ENCODE data around the gene GPC5. TPM values are rescaled to one million over a fixed set of nuclear protein-coding genes. Genes with fewer than 3 reads are reported as not detected.

GPC5 gene
- total RNA-seq, 4 donors from 2014 or later, result 0.24 to 30.8 (median 1.8) TPM; not detected in 1

GRCh38 chr13:91592056-91593014 lies 193.9 kb downstream of the GPC5 start:
- no peak for TF ChIP-seq CTCF (IDR thresholded peaks at IDR 0.05)
- TF ChIP-seq POLR2A (IDR thresholded peaks at IDR 0.05), result no peak
- H3K27me3 ChIP-seq, result no peaks in the 10 kb centered on the region
- H3K4me1 ChIP-seq, result no peaks in the 10 kb centered on the region
- no peaks in the 10 kb centered on the region for H3K36me3 ChIP-seq
- H3K9me3 ChIP-seq, result no peaks in the 10 kb centered on the region
- no peak overlapping the region for H3K27ac ChIP-seq
- intact Hi-C loops (cut with DNase I; ENCODE audit: low total_unique reads), result no loop called here
- H3K4me3 ChIP-seq, result no peak overlapping the region
- no peak for DNase-seq

GRCh38 chr13:91593456-91593855 lies 195.0 kb downstream of the GPC5 start:
- Histone ChIP-seq H3K36me3 (no peaks in the 10 kb centered on the region), H3K4me1 (no peaks in the 10 kb centered on the region), H3K9me3 (no peaks in the 10 kb centered on the region), H3K4me3 (no peak overlapping the region), H3K27me3 (no peaks in the 10 kb centered on the region), H3K27ac (no peak overlapping the region)
- intact Hi-C loops (cut with DNase I; ENCODE audit: low total_unique reads), result no loop called here
- DNase-seq, result no peak
- no peak for TF ChIP-seq POLR2A (IDR thresholded peaks at IDR 0.05)
- TF ChIP-seq CTCF (IDR thresholded peaks at IDR 0.05), result no peak

GRCh38 chr13:91594061-91594460 lies 195.6 kb downstream of the GPC5 start:
- Histone ChIP-seq H3K36me3 (no peaks in the 10 kb centered on the region), H3K4me3 (no peak overlapping the region), H3K4me1 (no peaks in the 10 kb centered on the region), H3K9me3 (no peaks in the 10 kb centered on the region), H3K27ac (no peak overlapping the region), H3K27me3 (no peaks in the 10 kb centered on the region)
- intact Hi-C loops (cut with DNase I; ENCODE audit: low total_unique reads), result no loop called here
- TF ChIP-seq CTCF (IDR thresholded peaks at IDR 0.05) (no peak), POLR2A (IDR thresholded peaks at IDR 0.05) (no peak)
- DNase-seq, result no peak

DNA sequence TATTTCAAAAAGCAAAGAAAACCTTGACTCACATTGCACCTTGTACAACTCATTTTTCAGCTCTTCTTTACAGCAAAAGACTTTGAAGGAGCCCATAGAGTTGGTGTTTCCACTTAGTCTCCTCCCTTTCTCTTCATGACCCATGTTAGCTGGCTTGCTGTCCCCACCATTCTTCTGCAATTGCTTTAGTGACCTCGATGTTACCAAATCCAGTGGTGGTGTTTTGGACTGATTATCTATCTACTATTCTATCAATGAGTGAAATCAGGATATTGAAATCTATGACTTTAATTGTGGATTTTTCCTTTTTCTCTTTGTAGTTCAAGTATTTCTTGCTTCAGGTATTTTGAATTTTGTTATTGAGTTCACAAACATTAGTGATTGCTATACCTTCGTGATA lies 197.3 kb downstream of the GPC5 start:
- Histone ChIP-seq H3K9me3 (no peaks in the 10 kb centered on the region), H3K4me3 (no peak overlapping the region), H3K4me1 (no peaks in the 10 kb centered on the region), H3K27me3 (no peaks in the 10 kb centered on the region), H3K27ac (no peak overlapping the region), H3K36me3 (no peaks in the 10 kb centered on the region)
- TF ChIP-seq POLR2A (IDR thresholded peaks at IDR 0.05) (no peak), CTCF (IDR thresholded peaks at IDR 0.05) (no peak)
- DNase-seq, result no peak
- intact Hi-C loops (cut with DNase I; ENCODE audit: low total_unique reads), result no loop called here

DNA sequence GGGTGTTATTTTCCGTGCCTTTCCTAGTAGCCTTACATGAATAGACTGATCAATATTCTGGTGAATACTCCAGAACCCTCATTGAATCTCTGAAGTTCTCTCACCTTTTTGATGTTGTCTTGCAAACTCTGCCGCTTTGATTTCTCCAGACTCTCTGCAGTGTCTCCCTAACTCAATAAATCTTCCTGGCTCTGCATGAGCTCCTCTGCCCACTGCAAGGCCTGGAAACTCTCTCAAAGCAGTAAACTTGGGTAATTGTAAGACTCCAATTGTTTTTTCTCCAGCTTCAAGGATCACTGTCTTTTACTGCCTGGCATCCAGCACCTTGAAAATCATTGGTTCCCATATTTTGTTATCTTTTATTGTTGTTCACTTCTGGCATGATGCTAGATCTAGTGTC lies 198.4 kb downstream of the GPC5 start:
- Histone ChIP-seq H3K36me3 (no peaks in the 10 kb centered on the region), H3K9me3 (no peaks in the 10 kb centered on the region), H3K4me3 (no peak overlapping the region), H3K4me1 (no peaks in the 10 kb centered on the region), H3K27me3 (no peaks in the 10 kb centered on the region), H3K27ac (no peak overlapping the region)
- intact Hi-C loops (cut with DNase I; ENCODE audit: low total_unique reads), result no loop called here
- no peak for DNase-seq
- TF ChIP-seq POLR2A (IDR thresholded peaks at IDR 0.05) (no peak), CTCF (IDR thresholded peaks at IDR 0.05) (no peak)

All from uterus (tissue), 4 donors.